NCI-H2227 treated with DMSO at 0.1 percent for 48 hours (cell line): ENCODE results near the gene PTPRM.

Experiments
- DNase-seq: peaks from one replicate; lab custom pipeline; 2025; lab: John Stamatoyannopoulos, UW

PTPRM gene

GRCh38 chr18:8174771-8175170, 607.7 kb downstream of the PTPRM start:
- DNase-seq, result no peak

- no peak for DNase-seq
Measured at GRCh38 chr18:8175501-8176061, 608.5 kb downstream of the PTPRM start.

- no peak for DNase-seq
Measured at GRCh38 chr18:8176109-8176508, 609.0 kb downstream of the PTPRM start.

GRCh38 chr18:8176554-8176953, 609.4 kb downstream of the PTPRM start:
- no peak for DNase-seq

GRCh38 chr18:8177330-8178016, 610.4 kb downstream of the PTPRM start:
- no peak for DNase-seq

GRCh38 chr18:8186413-8186812, 619.3 kb downstream of the PTPRM start:
- DNase-seq, result no peak

- DNase-seq, result no peak
Measured at GRCh38 chr18:8188184-8188583, 621.1 kb downstream of the PTPRM start.

- DNase-seq, result no peak
Measured at GRCh38 chr18:8190980-8191379, 623.9 kb downstream of the PTPRM start.

GRCh38 chr18:8194431-8194830, 627.3 kb downstream of the PTPRM start:
- no peak for DNase-seq

GRCh38 chr18:8196238-8196637, 629.1 kb downstream of the PTPRM start:
- no peak for DNase-seq

GRCh38 chr18:8197499-8197898, 630.4 kb downstream of the PTPRM start:
- no peak for DNase-seq

GRCh38 chr18:8207996-8208395, 640.9 kb downstream of the PTPRM start:
- no peak for DNase-seq

- DNase-seq, result no peak
Measured at GRCh38 chr18:8208716-8209115, 641.6 kb downstream of the PTPRM start.

- no peak for DNase-seq
Measured at GRCh38 chr18:8212896-8213780, 646.0 kb downstream of the PTPRM start.

GRCh38 chr18:8215741-8216140, 648.6 kb downstream of the PTPRM start:
- no peak for DNase-seq

GRCh38 chr18:8217051-8217564, 650.0 kb downstream of the PTPRM start:
- DNase-seq, result no peak

GRCh38 chr18:8218197-8218596, 651.1 kb downstream of the PTPRM start:
- DNase-seq, result no peak

GRCh38 chr18:8221452-8221851, 654.3 kb downstream of the PTPRM start:
- no peak for DNase-seq

- DNase-seq, result no peak
Measured at GRCh38 chr18:8224576-8224975, 657.5 kb downstream of the PTPRM start.

GRCh38 chr18:8229040-8229439, 661.9 kb downstream of the PTPRM start:
- DNase-seq, result no peak

GRCh38 chr18:8229787-8230186, 662.7 kb downstream of the PTPRM start:
- no peak for DNase-seq

GRCh38 chr18:8231316-8231715, 664.2 kb downstream of the PTPRM start:
- no peak for DNase-seq

GRCh38 chr18:8232791-8233190, 665.7 kb downstream of the PTPRM start:
- no peak for DNase-seq
